Measurements from ENCODE around the gene DNHD1.

Gene DNHD1

GRCh38 chr11:6473451-6474412 lies 23.3 kb upstream of the DNHD1 start, which contains the start of gene TRIM3:
TRIM3 (minus strand) TSS chr11:6473941; CDS start chr11:6465695, 8,246 bp downstream.
- Histone ChIP-seq H3K27me3 (ENCODE audit: insufficient read depth, poor library complexity, severe bottlenecking) (no peaks in the 10 kb centered on the region), H3K27ac (replicated peaks) (no peak within 1 kb of the TSS), H3K4me3 (replicated peaks; ENCODE audit: insufficient read depth, low read length) (peak within 1 kb of the TSS; percentile 60)
- TF ChIP-seq CTCF (IDR thresholded peaks at IDR 0.05; ENCODE audit: insufficient read depth, low read length): no peak
- no peak for TF ChIP-seq POLR2AphosphoS5 (IDR thresholded peaks at IDR 0.05; ENCODE audit: low read depth)
- no peak for TF ChIP-seq REST (IDR thresholded peaks at IDR 0.05; ENCODE audit: insufficient replicate concordance, low read depth)
- no peak for TF ChIP-seq GABPA (IDR thresholded peaks at IDR 0.05; ENCODE audit: low read depth)
- no peak for TF ChIP-seq SPI1 (IDR thresholded peaks at IDR 0.05; ENCODE audit: borderline replicate concordance, low read depth)
- DNase-seq (ENCODE audit: low read depth in 1 of 2, low spot score in 1 of 2): peak; percentile 42 to 54

- no peak for TF ChIP-seq POLR2AphosphoS5 (IDR thresholded peaks at IDR 0.05; ENCODE audit: low read depth)
- no peaks in the 10 kb centered on the region for H3K27me3 ChIP-seq (ENCODE audit: insufficient read depth, poor library complexity, severe bottlenecking)
- H3K27ac ChIP-seq (replicated peaks): no peak overlapping the region
- no peak for DNase-seq (ENCODE audit: low read depth in 1 of 2, low spot score in 1 of 2)
- no peak overlapping the region for H3K4me3 ChIP-seq (replicated peaks; ENCODE audit: insufficient read depth, low read length)
Observed at GRCh38 chr11:6474413-6474792, 22.7 kb upstream of the DNHD1 start.

GRCh38 chr11:6474806-6475500 lies 22.1 kb upstream of the DNHD1 start:
- H3K27ac ChIP-seq (replicated peaks): no peak overlapping the region
- H3K27me3 ChIP-seq (ENCODE audit: insufficient read depth, poor library complexity, severe bottlenecking): no peaks in the 10 kb centered on the region
- H3K4me3 ChIP-seq (replicated peaks; ENCODE audit: insufficient read depth, low read length): no peak overlapping the region
- no peak for DNase-seq (ENCODE audit: low read depth in 1 of 2, low spot score in 1 of 2)
- no peak for TF ChIP-seq GABPA (IDR thresholded peaks at IDR 0.05; ENCODE audit: low read depth)
- no peak for TF ChIP-seq POLR2AphosphoS5 (IDR thresholded peaks at IDR 0.05; ENCODE audit: low read depth)
- TF ChIP-seq CTCF (IDR thresholded peaks at IDR 0.05; ENCODE audit: insufficient read depth, low read length): no peak
- TF ChIP-seq SPI1 (IDR thresholded peaks at IDR 0.05; ENCODE audit: borderline replicate concordance, low read depth): no peak
- TF ChIP-seq REST (IDR thresholded peaks at IDR 0.05; ENCODE audit: insufficient replicate concordance, low read depth): no peak

GRCh38 chr11:6475936-6476335 lies 21.1 kb upstream of the DNHD1 start:
- TF ChIP-seq SPI1 (IDR thresholded peaks at IDR 0.05; ENCODE audit: borderline replicate concordance, low read depth) (no peak), POLR2AphosphoS5 (IDR thresholded peaks at IDR 0.05; ENCODE audit: low read depth) (no peak), GABPA (IDR thresholded peaks at IDR 0.05; ENCODE audit: low read depth) (no peak), CTCF (IDR thresholded peaks at IDR 0.05; ENCODE audit: insufficient read depth, low read length) (no peak), REST (IDR thresholded peaks at IDR 0.05; ENCODE audit: insufficient replicate concordance, low read depth) (no peak)
- Histone ChIP-seq H3K27ac (replicated peaks) (no peak overlapping the region), H3K27me3 (ENCODE audit: insufficient read depth, poor library complexity, severe bottlenecking) (no peaks in the 10 kb centered on the region), H3K4me3 (replicated peaks; ENCODE audit: insufficient read depth, low read length) (no peak overlapping the region)
- no peak for DNase-seq (ENCODE audit: low read depth in 1 of 2, low spot score in 1 of 2)
